Amniotic epithelial cell (primary cell): Measurements from ENCODE around the gene TBX15.
"Not testable (repeated sequence)": the region's sequence is repeated elsewhere in the genome, so short reads cannot be mapped to it uniquely, and the experiment has no call there.

Experiments used
- DNase-seq: peaks from one replicate; pipeline ENCODE4 v3.0.0-alpha.2; 2010; ENCODE audit warnings: low read depth

The TBX15 gene

GRCh38 chr1:118958937-118959631, 29.1 kb downstream of the TBX15 start:
- no peak for DNase-seq

GRCh38 chr1:118958140-118958539, 30.0 kb downstream of the TBX15 start:
- no peak for DNase-seq

- DNase-seq: not testable (repeated sequence)
Measured at GRCh38 chr1:118957579-118957978, 30.6 kb downstream of the TBX15 start.

- no peak for DNase-seq
Measured at GRCh38 chr1:118954301-118954905, 33.7 kb downstream of the TBX15 start.

DNA sequence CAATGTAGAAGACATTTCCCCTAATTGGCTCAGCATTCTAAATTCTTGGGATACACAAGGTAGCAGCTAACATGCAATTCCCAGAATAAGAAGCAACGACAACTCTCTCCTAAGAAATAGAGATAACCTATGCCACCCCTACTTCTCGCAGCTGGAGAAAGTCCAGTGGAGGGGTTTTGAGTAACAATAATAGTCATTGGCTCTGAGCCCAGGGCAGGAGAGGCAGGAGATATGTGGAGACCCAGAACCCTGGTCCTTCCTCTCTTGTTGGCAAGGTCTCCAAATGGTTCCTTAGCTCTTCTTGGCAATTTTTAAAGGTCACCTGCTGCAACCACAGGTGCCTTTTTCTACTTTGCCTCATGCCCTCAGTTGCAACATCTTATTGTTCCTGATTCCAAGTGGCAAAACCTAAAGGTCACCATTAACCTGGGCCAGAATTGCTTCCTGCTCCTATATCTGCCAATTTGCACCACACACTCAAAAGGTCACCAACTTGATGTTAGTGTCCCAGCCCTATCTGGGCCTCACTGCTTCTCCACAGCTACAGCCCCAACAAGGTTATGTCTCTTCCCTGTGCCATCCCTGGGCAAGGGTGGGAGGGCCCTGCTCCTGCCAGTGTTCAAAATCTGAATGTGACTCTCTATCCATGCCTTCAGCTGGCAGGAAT, 36.7 kb downstream of the TBX15 start:
- DNase-seq: no peak

DNA sequence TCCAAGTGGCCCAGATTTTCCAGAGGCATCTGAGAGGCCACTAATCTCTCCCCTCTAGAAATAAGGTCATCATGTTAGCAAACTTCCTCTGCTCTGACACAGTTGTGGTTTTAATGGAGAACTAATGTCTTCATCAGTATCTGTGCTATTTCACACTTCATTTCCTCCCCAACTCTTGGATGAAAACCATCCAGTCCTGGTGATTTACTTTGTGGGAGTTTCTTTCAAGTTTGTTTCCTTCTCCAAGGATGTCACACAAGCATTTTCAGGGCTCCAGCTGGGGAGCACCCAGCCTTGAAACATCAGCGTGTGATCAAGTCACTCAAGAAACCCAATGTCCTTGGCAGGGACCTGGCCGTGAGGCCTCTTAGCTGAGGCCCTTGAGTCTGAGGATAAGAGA, 38.8 kb downstream of the TBX15 start:
- DNase-seq: peak; percentile 17

DNA sequence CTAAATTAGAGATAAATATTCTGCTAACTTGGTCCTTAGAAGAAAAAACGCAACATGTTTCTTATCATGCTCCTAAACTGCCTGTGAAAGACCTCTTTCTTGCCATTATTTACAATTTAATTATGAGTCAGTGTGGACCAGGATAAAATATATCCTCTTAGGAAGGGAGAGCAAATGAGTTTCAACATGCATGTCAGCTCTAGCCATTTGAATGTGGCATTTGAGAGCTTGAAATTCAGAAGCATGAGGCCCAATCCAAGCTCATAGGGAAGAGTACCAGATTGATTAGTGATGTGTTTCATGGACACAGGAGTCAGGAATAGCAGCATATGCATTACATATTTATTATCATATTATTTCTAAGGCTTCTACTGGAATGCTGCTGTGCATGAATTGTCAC, 39.3 kb downstream of the TBX15 start:
- DNase-seq: no peak

GRCh38 chr1:118948351-118948750, 39.8 kb downstream of the TBX15 start:
- no peak for DNase-seq

GRCh38 chr1:118947790-118948189, 40.4 kb downstream of the TBX15 start:
- DNase-seq: peak; percentile 23

- peak; percentile 25 for DNase-seq
Measured at GRCh38 chr1:118947003-118947765, 41.0 kb downstream of the TBX15 start.

DNA sequence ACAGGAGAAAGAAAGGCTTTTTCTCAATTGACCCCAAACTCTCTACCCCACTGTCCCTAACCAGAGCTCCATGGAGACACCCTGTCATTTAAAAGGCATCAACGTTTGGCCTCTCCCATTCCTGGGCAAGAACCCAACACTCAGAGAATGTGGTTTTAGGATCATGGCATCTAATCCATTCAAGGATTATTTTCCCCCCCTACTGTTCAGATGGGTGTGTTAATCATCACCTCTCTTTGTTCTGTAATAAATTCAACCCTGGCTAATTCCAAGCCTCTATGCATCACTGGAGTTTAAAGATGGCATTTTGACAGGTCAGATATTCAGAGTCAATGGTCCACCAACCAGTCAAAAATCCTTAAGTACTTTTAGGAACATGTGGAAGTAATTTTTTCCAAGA, 42.7 kb downstream of the TBX15 start:
- no peak for DNase-seq

- no peak for DNase-seq
Measured at GRCh38 chr1:118944546-118944945, 43.6 kb downstream of the TBX15 start.

GRCh38 chr1:118944133-118944532, 44.0 kb downstream of the TBX15 start:
- no peak for DNase-seq

DNA sequence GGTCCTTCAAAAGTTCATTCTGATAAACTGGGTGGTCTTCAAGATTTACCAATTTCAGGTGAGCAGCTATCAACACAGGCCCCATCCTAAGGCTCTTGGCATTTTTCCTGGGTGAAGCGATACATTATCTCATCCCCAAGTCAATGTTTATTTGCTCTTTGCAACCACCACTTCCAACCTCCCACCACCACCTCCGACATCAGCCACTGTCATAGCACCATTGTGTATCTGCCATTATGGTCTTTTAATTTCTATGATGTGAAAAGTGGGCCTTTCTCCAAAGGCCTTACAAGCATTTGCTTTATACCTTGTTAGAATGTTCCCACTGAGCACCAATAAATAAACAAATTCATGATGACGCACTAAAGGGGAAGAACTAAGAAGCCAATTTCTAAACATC, 47.2 kb downstream of the TBX15 start:
- DNase-seq: no peak

DNA sequence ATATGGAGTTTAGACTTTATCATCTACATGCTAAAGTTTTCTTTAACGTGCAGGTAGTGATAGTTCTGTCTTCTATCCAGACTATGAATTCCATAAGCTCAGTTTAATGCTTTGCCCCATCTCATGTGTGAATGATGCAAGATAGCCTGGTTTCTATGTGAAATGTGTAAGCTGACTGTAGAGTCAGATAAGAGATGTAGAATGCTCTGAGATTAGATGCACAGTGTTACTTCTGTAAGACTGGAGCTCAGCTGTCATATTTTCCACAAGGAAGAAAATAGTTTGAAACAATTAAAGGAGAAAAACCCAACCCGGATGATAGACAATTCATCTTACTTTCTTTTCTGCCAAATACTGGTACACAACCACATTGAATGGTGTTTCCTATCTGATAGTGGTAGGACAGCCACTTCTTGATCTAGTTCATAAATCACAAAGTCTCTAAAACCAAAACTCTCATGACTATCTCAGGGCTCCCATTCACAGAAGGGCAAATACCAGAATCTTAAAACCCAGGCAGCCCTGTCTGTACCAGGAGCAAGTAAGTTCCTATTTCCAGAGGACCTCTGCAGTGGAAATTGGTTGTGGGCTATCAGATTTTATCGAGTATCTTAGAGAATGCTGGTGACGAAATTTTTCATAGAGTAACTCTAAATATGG, 50.6 kb downstream of the TBX15 start:
- DNase-seq: no peak

GRCh38 chr1:118934706-118935105, 53.4 kb downstream of the TBX15 start:
- no peak for DNase-seq

DNA sequence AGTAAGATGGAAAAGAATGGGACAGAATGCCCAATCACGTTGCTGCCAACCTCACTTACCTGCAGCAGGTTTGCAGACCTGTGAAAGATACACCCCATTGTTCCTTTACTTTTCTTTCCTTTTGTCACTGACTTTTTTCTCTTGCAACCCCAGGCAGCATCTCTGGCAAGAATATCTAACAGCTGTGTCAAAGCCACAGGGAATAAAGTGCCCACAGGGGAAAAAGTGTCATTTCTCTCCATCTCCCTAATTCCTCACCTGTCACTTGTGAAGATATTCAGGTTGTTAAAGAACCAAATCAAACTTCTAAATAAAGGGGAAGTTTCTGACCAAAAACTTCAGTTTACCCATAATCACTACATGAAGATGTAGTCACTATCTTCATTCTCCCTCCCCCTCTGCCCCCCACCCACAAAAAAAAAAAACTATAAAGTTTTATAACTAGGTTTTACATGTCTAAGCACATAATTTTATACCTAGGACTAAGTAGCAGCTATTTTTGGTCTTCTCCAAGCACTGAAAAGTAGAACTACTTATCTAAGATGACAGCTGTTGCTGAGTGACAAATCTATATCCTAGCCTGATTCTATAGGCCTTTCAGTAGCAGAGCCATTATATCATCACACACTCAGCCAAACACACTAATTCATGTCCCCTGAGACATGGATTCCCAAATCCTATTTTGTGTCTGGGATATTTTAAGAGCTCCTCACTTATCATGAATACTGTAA, 54.9 kb downstream of the TBX15 start:
- DNase-seq: no peak

- no peak for DNase-seq
Measured at GRCh38 chr1:118931876-118932275, 56.3 kb downstream of the TBX15 start.

DNA sequence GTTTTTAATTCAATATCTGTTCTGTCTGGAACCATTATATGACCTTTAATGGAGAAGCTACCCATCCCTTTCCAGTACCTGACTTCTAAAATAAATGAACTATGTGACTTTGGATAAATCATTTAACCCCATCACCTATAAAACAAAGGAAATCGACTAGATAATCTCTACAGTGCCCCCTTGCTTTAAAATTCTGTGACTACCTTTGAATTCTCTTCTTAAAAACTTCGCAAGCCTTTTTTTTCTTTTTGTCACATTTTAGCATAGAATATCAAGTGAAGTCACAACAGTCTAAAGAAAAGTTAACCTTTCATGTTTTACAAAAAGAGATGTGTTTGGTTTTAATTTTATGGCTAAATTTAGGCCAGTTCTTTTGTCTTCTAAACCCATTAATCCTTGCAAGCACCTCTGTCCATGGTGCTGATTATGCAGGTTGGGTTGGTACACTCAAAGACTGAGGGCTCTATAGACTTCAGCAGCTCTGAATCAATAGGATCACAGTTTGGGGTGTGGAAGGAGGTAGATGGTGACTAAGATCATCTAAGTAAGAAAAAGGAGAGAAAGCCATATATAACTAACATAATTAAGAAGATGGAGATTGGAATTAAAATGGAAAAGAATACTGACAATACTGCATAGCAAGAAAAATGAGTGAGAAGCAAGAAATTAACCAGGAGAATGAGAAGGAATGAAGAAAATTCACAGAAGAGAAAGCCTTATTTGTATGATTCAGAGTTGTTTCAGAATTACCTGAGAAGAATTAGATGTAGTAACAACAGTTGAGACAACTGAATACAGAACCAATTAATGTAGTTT, 59.2 kb downstream of the TBX15 start:
- peak; percentile 5 for DNase-seq

DNA sequence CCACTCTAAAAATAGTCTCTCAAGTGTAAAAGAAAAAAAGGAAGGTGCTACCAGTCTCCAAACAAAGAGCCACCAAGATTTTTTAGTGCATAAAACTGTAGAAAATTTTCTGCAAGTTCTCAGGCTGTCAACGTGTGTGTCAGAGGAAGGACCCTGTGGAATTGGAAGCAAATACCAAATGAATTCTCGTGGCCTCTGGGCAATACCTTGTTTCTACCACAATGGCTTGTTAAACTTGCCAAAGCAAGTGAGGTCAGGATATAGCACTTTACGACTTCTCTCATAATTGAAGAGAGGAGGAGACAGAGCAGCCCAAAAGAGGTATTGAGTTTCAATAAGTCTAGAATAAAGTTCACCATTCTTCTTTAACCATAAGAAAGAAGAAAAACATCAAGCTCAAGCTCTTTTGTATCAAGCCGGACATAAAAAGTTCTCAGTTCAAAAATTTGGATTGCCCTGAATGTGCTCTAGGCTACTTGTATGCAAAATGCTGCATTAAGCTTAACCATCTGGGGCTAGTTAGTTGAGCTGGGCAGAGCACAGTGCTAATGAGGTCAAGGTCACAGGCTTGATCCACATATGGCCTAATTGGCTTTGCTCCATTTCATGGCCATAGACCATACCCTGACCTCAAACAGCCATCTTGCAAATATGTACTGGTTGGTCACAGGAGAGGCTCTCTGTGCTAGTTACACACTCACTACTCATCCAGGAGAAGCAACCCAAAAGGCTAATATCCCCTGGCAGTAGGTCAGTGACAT, 60.5 kb downstream of the TBX15 start:
- no peak for DNase-seq
